GM21825 (cell line): ENCODE data around the gene TMEM270.
"Not testable (repeated sequence)": the region's sequence is repeated elsewhere in the genome, so short reads cannot be mapped to it uniquely, and the experiment has no call there.

Experiments used
- ATAC-seq: cut with Tn5 transposase; IDR thresholded peaks from one replicate; pipeline ENCODE4 v1.9.1; 2021; ENCODE audit warnings: mild to moderate bottlenecking, moderate library complexity; ENCODE audit not compliant: unreplicated experiment

TMEM270 gene

GRCh38 chr7:73831834-73832651, 28.9 kb upstream of the TMEM270 start:
- ATAC-seq, result no peak

DNA sequence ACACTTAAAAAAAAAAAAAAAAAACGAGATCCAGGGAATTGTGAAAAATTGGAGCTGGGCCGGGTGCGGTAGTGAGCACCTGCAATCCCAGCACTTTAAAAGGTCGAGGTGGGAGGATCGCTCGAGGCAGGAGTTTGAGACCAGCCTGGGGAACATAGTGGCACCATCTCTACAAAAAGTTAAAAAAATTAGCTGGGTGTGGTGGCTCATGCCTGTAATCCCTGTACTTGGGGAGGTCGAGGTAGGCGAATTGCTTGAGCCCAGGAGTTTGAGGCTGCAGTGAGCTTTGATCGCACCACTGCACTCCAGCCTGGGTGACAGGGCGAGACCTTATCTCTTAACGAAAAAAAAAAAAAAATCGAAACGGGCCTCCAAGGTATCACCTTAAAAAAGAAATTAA, 28.2 kb upstream of the TMEM270 start:
- no peak for ATAC-seq

- no peak for ATAC-seq
Observed at GRCh38 chr7:73833251-73833919, 27.6 kb upstream of the TMEM270 start.

DNA sequence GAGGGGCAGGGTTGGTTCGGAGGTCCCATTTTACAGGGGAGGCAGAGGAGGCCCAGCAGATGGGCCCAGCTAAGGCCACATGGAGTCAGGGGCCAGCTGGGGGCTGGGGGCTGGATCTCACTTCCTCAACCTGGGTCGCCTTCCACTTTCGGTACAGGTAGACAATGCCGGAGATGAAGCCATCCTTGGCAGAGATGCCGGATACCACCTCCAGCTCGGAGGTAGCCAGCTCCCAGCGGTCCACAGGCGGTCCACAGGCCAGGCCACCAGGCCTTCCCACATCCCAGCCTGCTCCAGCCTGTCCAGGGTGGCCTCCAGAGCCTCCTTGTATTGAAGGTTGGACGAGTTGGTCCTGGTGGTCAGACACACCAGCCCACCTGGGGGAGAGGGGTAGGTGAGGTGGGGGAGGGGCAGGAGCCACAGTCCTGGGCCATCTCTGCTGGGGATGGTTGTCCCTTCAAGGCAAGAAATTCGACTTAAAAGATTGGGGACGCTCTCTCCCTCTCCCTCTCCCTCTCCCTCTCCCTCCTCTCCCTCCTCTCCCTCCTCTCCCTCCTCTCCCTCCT, 26.2 kb upstream of the TMEM270 start:
- ATAC-seq, result no peak

GRCh38 chr7:73837167-73837566, 23.8 kb upstream of the TMEM270 start:
- not testable (repeated sequence) for ATAC-seq

DNA sequence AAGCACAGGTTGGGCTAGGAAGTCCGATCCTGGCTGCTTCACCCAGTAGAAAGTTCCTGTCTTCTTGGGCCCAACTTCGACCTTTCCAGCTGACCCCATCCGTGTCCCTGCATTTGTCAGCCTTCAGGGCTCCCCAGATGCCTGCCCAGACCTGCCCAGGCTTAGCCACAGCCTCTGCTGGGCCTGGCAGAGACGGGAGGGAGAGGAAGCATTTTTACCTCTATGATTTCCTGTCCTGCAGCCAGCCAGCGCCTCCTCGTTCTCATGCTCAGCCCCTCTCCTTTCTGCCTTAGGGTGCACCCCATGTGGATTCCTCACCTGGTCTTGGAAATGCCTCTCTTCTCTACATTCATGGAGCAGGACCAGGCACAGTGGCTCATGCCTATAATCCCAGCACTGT, 22.3 kb upstream of the TMEM270 start:
- no peak for ATAC-seq

- no peak for ATAC-seq
Observed at GRCh38 chr7:73839290-73839689, 21.7 kb upstream of the TMEM270 start.

GRCh38 chr7:73839743-73840714, 20.9 kb upstream of the TMEM270 start:
- ATAC-seq, result no peak

DNA sequence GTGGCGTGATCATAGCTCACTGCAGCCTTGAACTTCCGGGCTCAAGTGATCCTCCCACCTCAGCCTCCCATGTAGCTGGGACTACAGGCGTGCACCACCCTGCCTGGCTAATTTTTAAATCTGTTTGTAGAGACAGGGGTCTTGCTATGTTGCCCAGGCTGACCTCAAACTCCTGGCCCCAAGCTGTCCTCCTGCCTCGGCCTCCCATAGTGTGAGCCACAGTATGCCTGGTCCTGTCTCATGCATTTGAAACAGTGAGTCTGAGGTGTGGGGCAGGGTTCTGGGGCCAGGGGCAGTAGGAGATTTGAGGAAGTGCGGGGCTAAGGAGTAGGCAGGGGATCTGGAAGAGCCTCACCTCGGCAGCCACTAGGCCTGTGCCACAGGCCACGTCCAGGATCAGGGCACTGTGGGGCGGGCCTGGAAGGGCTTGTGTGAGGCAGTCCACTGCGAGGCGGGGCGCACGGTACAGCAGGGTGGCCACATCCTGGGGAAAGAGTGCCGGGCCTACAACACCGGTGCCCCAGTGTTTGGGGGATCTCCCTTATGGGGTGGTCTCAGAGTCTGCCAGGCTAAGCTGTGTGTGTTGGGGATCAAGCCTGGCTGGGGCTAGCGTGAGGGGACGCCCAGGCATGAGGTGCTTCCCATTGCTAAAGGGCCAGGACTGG, 20.1 kb upstream of the TMEM270 start:
- no peak for ATAC-seq

DNA sequence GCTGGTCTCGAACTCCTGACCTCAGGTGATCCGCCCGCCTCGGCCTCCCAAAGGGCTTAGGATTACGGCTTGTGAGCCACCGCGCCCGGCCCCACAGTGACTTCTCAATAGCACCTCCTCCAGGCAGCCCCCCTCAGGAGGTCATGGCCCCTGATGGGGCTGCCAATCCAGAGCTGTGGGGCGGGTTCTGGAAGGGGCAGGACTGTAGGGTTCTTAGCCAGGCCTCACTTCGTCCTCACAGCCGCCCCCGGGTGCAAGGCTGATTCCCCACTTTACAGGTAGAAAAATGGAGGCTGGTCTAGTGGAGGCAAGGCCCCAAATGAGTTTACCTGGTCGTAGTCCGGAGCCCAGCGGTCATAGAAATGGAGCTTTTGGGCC, 19.3 kb upstream of the TMEM270 start:
- no peak for ATAC-seq

- ATAC-seq, result peak; percentile 82
Observed at GRCh38 chr7:73842067-73842976, 18.6 kb upstream of the TMEM270 start, which contains the start of gene METTL27. TSS of gene METTL27 (minus strand) at chr7:73842516. CDS start at chr7:73842140, 376 bp downstream.

- ATAC-seq, result no peak
Observed at GRCh38 chr7:73844131-73844547, 16.8 kb upstream of the TMEM270 start.

DNA sequence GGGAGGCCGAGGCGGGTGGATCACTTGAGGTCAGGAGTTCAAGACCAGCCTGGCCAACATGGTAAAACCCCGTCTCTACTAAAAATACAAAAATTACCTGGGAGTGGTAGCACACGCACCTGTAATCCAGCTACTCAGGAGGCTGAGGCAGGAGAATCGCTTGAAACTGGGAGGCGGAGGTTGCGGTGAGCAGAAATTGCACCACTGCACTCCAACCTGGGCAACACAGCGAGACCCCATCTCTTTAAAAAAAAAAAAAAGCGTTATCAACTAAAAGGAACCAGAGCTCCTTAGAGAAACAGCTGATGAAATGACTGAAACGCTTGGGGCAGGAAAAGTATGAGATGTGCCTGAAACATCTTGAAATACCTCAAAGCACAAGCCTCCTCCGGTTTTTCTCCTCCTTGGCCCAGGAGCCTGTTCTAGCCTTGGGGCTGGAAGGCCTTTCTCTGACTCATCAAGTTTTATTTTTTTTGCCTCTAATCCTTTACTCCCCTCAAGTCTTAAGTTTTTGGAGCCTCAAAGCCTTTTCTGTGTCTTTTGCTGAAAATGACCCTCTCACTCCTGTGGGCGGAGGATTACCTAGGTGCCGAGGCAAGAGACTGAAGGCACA, 16.0 kb upstream of the TMEM270 start:
- no peak for ATAC-seq

DNA sequence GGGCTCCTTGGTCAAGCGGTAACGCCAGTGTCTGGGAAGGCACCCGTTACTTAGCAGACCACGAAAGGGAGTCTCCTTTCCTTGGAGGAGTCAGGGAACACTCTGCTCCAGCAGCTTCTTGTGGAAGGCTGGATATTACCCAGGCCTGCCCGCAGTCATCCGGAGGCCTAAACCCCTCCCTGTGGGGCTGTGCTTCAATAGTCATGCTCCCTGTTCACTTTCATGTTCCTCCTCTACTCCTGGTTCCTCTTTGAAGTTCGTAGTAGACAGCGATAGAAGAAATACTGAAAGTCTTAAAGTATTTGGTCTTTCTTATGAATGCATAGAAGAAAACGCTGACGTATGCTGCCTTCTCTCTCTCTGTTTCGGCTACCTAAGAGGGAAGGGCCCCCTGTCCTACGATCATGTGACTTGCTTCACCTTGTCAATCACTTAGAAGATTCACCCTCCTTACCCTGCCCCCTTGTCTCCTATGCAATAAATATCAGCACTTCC, 15.2 kb upstream of the TMEM270 start:
- not testable (repeated sequence) for ATAC-seq

GRCh38 chr7:73847941-73848723, 12.8 kb upstream of the TMEM270 start:
- ATAC-seq, result no peak

GRCh38 chr7:73850781-73851207, 10.2 kb upstream of the TMEM270 start:
- no peak for ATAC-seq

- peak; percentile 68 for ATAC-seq
Observed at GRCh38 chr7:73851410-73852338, 9.3 kb upstream of the TMEM270 start.
